WTC11 (cell line): Measurements from ENCODE around the gene GLB1L3. TPM values are rescaled to one million over a fixed set of nuclear protein-coding genes. Genes with fewer than 3 reads are reported as not detected.
"Not testable (repeated sequence)": the region's sequence is repeated elsewhere in the genome, so short reads cannot be mapped to it uniquely, and the experiment has no call there.

Source experiments
- ATAC-seq: fragments of 200-7000 bp; cut with Tn5 transposase; 2 replicates; pipeline ENCODE4 v1.10.0; 2021; ENCODE audit warnings: mild to moderate bottlenecking, moderate library complexity
- CTCF ChIA-PET: fragments of 300-600 bp; sonication (Branson Sonifier 250); formaldehyde crosslinking; loops from one replicate; lab custom pipeline; 2021; ENCODE audit warnings: antibody characterized with exemption; lab: Charles Lee
- POLR2A ChIA-PET: fragments of 350-600 bp; sonication (Branson Sonifier 250); formaldehyde crosslinking; loops from one replicate; lab custom pipeline; 2021; ENCODE audit warnings: antibody characterized with exemption; lab: Charles Lee
- DNase-seq: peaks from one replicate; pipeline ENCODE4 v3.0.0; 2021; ENCODE audit warnings: low spot score
- H3K27ac Mint-ChIP-seq: 2 replicates; pipeline ENCODE4 v1.8.0; 2021; ENCODE audit warnings: mixed read lengths
- H3K27me3 Mint-ChIP-seq: 2 replicates; pipeline ENCODE4 v1.8.0; 2021; ENCODE audit warnings: low read depth, mild to moderate bottlenecking, moderate library complexity, mixed read lengths
- H3K36me3 Mint-ChIP-seq: 2 replicates; pipeline ENCODE4 v1.8.0; 2021; ENCODE audit warnings: mixed read lengths
- H3K4me1 Mint-ChIP-seq: 2 replicates; pipeline ENCODE4 v1.8.0; 2022; ENCODE audit warnings: mixed read lengths
- H3K4me3 Mint-ChIP-seq: 2 replicates; pipeline ENCODE4 v1.8.0; 2021; ENCODE audit warnings: mild to moderate bottlenecking, moderate library complexity, mixed read lengths
- H3K9me3 Mint-ChIP-seq: 2 replicates; pipeline ENCODE4 v1.8.0; 2021; ENCODE audit warnings: mixed read lengths
- AR ChIP-seq: fragments of 250-450 bp; sonication (Bioruptor Pico); IDR thresholded peaks from 2 replicates; pipeline ENCODE4 v1.9.0; 2021; ENCODE audit warnings: mild to moderate bottlenecking
- ERG ChIP-seq: fragments of 250-450 bp; sonication (Bioruptor Pico); IDR thresholded peaks from 2 replicates; pipeline ENCODE4 v1.8.0; 2021; ENCODE audit warnings: mild to moderate bottlenecking
- ETV6 ChIP-seq: sonication (generic); formaldehyde crosslinking; IDR thresholded peaks from 2 replicates; pipeline ENCODE4 v1.8.1; 2022; ENCODE audit warnings: mild to moderate bottlenecking, missing genetic modification reagents
- FOXJ3 ChIP-seq: sonication (generic); formaldehyde crosslinking; IDR thresholded peaks from 2 replicates; pipeline ENCODE4 v1.9.0; 2021; ENCODE audit warnings: missing genetic modification reagents, mild to moderate bottlenecking, borderline replicate concordance
- HMGXB4 ChIP-seq: sonication (generic); formaldehyde crosslinking; IDR thresholded peaks from 2 replicates; pipeline ENCODE4 v1.8.1; 2023; ENCODE audit warnings: mild to moderate bottlenecking, moderate library complexity, missing genetic modification reagents
- IRF2 ChIP-seq: sonication (generic); formaldehyde crosslinking; IDR thresholded peaks from 2 replicates; pipeline ENCODE4 v1.8.0; 2022; ENCODE audit warnings: low read depth, missing genetic modification reagents, borderline replicate concordance
- PREB ChIP-seq: sonication (generic); formaldehyde crosslinking; IDR thresholded peaks from 2 replicates; pipeline ENCODE4 v1.8.1; 2022; ENCODE audit warnings: mild to moderate bottlenecking, missing genetic modification reagents, moderate library complexity, borderline replicate concordance
- SOX15 ChIP-seq: fragments of 250-450 bp; sonication (Bioruptor Pico); IDR thresholded peaks from 2 replicates; pipeline ENCODE4 v1.9.0; 2021; ENCODE audit warnings: mild to moderate bottlenecking
- USF2 ChIP-seq: sonication (generic); formaldehyde crosslinking; IDR thresholded peaks from 2 replicates; pipeline ENCODE4 v1.8.1; 2023; ENCODE audit warnings: mild to moderate bottlenecking, missing genetic modification reagents, moderate library complexity
- ZNF121 ChIP-seq: sonication (generic); formaldehyde crosslinking; IDR thresholded peaks from 2 replicates; pipeline ENCODE4 v1.8.0; 2023; ENCODE audit warnings: missing genetic modification reagents
- ZNF232 ChIP-seq: sonication (generic); formaldehyde crosslinking; IDR thresholded peaks from 2 replicates; pipeline ENCODE4 v1.8.0; 2022; ENCODE audit warnings: mild to moderate bottlenecking, missing genetic modification reagents
- ZNF396 ChIP-seq: fragments of 250-450 bp; sonication (Bioruptor Pico); IDR thresholded peaks from 2 replicates; pipeline ENCODE4 v1.8.0; 2021; ENCODE audit warnings: mild to moderate bottlenecking, moderate library complexity, borderline replicate concordance
- ZNF416 ChIP-seq: fragments of 250-450 bp; sonication (Bioruptor Pico); IDR thresholded peaks from 2 replicates; pipeline ENCODE4 v1.9.0; 2021; ENCODE audit warnings: mild to moderate bottlenecking, inconsistent platforms
- total RNA-seq: library from RNA; stranded (reverse); gene quantifications from 3 replicates; pipeline ENCODE4 v1.2.3, GENCODE V29; 2021
- TF ChIP-seq, protein P1 (sequence below): sonication (generic); formaldehyde crosslinking; IDR thresholded peaks from 2 replicates; pipeline ENCODE4 v1.8.1; 2022; ENCODE audit warnings: mild to moderate bottlenecking, moderate library complexity, missing genetic modification reagents
- TF ChIP-seq, protein P2 (sequence below): sonication (generic); formaldehyde crosslinking; conservative IDR thresholded peaks from 2 replicates; pipeline ENCODE4 v1.8.1; 2022; ENCODE audit warnings: mild to moderate bottlenecking, missing genetic modification reagents

GLB1L3 gene
- total RNA-seq, 1 experiment from 2014 or later, result 50.2 TPM

DNA sequence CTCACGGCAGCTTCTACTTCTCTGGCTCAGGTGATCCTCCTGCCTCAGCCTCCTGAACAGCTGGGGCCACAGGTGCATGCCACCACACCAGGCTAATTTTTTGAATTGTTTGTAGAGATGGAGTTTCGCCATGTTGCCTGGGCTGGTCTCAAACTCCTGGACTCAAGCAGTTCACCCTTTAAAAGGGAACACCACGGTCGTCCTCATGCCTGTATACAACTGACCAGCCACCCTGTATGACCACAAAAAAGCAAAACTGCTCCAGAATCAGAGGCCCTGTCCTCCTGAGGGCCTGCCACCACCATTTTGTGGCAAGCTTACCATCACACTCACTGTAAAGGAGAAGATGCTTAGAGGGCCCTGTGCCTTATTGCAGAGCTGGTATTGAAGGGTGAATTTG lies 2.2 kb downstream of the GLB1L3 start:
- H3K4me1 Mint-ChIP-seq, result peaks cover 41% of the 10 kb centered on the region
- DNase-seq (no peak), ATAC-seq (no peak)
- H3K27ac Mint-ChIP-seq, result no peak overlapping the region
- TF ChIP-seq, protein P1, sequence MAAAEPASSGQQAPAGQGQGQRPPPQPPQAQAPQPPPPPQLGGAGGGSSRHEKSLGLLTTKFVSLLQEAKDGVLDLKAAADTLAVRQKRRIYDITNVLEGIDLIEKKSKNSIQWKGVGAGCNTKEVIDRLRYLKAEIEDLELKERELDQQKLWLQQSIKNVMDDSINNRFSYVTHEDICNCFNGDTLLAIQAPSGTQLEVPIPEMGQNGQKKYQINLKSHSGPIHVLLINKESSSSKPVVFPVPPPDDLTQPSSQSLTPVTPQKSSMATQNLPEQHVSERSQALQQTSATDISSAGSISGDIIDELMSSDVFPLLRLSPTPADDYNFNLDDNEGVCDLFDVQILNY (CRISPR knock-in tag), result no peak
- TF ChIP-seq HMGXB4 (no peak), USF2 (CRISPR knock-in tag) (no peak)
- no peaks in the 10 kb centered on the region for H3K9me3 Mint-ChIP-seq
- H3K4me3 Mint-ChIP-seq, result peak overlapping the region; percentile 96
- H3K27me3 Mint-ChIP-seq, result no peaks in the 10 kb centered on the region
- H3K36me3 Mint-ChIP-seq, result peaks cover 31% of the 10 kb centered on the region
- ChIA-PET POLR2A (no interaction called here), CTCF (interaction anchor here (0.9 to 4.5 kb wide), 2 partner anchors 10 to 14 kb away, joined by 3 to 57 read pairs; no protein-coding TSS in a partner anchor)

- H3K27me3 Mint-ChIP-seq, H3K4me3 Mint-ChIP-seq, CTCF ChIA-PET, H3K27ac Mint-ChIP-seq, DNase-seq, H3K9me3 Mint-ChIP-seq, ATAC-seq: not testable (repeated sequence)
- H3K36me3 Mint-ChIP-seq, result peaks cover 56% of the 10 kb centered on the region
- POLR2A ChIA-PET, result interaction anchor here (1.0 kb wide), 1 partner anchor 8 kb away, joined by 3 read pairs; no protein-coding TSS in a partner anchor
- H3K4me1 Mint-ChIP-seq, result peaks cover 28% of the 10 kb centered on the region
Observed at GRCh38 chr11:134281635-134282034, 5.5 kb downstream of the GLB1L3 start.

DNA sequence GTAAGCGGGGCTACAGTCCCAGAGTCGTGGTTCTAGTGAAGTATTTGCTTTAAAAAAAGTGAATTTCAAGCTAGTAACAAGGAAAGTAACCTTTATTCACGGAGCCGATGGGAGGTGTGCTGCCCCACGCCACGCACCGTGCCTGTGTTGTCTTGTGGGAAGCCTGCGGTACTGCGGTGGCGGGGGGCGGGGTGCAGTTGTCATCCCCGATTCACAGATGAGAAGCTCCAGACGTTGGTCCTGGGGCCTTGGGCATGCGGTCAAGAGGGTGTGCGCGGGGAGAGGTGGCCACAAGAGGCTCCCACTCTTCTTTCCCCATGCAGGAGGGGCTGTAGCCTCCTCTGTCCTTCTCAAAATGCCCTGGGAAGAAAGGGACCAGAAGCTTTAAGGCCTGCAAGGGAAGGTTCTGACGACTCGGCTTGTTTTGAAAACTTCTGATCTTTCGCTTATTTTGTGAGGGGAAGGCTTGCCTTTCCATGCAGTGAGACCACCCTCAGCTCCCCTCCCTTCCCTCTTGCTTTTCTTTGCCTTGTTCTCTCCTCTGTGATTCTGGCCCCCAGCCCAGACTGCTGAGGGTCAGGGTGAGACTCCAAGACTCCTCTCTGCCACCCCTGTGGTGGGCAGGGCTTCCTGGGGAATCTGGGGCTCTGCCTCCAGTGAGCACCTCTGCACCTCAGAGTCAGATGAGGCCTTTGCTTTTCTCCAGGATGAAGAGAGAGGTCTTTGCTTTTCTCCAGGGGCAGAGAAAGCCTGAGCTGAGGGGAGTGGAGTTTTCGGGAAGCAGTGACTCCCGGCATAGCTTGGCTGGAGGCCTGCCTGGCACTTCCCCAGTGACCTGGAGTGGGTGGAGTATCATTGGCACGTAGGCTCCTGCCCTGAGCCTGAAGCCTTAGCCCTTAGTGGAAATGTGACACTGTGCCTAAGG lies 6.2 kb downstream of the GLB1L3 start:
- ChIA-PET CTCF (interaction anchor here (0.6 kb wide), 1 partner anchor 9 kb away, joined by 3 read pairs; no protein-coding TSS in a partner anchor), POLR2A (interaction anchor here (1.0 kb wide), 1 partner anchor 9 kb away, joined by 3 read pairs; no protein-coding TSS in a partner anchor)
- no peak for ATAC-seq
- DNase-seq, result no peak
- H3K9me3 Mint-ChIP-seq, result no peaks in the 10 kb centered on the region
- H3K27me3 Mint-ChIP-seq, result no peaks in the 10 kb centered on the region
- H3K27ac Mint-ChIP-seq, result no peak overlapping the region
- peaks cover 59% of the 10 kb centered on the region for H3K36me3 Mint-ChIP-seq
- H3K4me1 Mint-ChIP-seq, result peaks cover 26% of the 10 kb centered on the region
- no peak overlapping the region for H3K4me3 Mint-ChIP-seq
- no peak for TF ChIP-seq ZNF121 (CRISPR knock-in tag)
- no peak for TF ChIP-seq ZNF232
- TF ChIP-seq, protein P2, sequence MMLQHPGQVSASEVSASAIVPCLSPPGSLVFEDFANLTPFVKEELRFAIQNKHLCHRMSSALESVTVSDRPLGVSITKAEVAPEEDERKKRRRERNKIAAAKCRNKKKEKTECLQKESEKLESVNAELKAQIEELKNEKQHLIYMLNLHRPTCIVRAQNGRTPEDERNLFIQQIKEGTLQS (CRISPR knock-in tag), result no peak
- TF ChIP-seq PREB (CRISPR knock-in tag), result no peak
- TF ChIP-seq ZNF396, result no peak
- no peak for TF ChIP-seq FOXJ3 (CRISPR knock-in tag)

DNA sequence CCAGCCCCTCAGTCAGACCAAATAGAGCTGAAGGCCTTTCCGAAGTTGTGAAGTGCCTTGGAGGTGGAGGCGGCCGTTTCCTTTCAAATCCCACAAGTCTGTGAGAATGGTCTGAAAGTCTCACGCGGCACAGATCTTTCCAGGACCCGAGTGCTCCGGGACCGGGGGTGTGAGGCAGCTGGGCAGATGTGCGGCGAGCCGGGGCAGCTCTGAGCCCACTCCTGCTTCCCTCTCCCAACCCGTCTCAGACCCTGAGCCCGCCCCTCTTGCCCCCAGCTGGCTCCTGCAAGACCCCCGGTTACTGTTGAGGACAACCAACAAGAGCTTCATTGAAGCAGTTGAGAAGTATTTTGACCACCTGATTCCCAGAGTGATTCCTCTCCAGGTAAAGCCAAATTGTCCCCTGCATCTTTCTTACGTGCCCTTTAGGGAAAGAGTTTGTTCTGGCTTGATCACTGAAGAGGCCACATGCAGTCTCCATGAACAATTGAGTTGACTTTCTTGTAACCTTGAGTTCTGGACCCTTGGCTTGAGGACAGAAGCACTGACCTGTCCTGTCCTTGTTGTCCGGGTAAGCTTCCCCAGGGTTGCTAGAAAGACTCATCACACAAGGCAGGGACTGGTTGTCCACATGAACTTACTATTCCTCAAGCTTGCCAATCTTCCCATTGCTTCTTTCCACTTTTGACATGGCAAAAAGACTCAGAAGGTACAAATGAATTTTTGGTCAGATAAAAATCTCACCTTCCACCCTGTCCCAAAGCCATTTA lies 7.5 kb downstream of the GLB1L3 start:
- no peak overlapping the region for H3K27ac Mint-ChIP-seq
- ATAC-seq, result no peak
- peaks cover 27% of the 10 kb centered on the region for H3K4me1 Mint-ChIP-seq
- CTCF ChIA-PET, result interaction anchor here (0.5 kb wide), 1 partner anchor 253 kb away, joined by 3 read pairs; no protein-coding TSS in a partner anchor
- H3K4me3 Mint-ChIP-seq, result no peak overlapping the region
- POLR2A ChIA-PET, result no interaction called here
- TF ChIP-seq ETV6 (CRISPR knock-in tag) (no peak), AR (no peak), ERG (CRISPR knock-in tag) (no peak), SOX15 (CRISPR knock-in tag) (no peak), IRF2 (CRISPR knock-in tag) (no peak), ZNF416 (CRISPR knock-in tag) (no peak)
- H3K27me3 Mint-ChIP-seq, result no peaks in the 10 kb centered on the region
- peaks cover 56% of the 10 kb centered on the region for H3K36me3 Mint-ChIP-seq
- no peak for DNase-seq
- H3K9me3 Mint-ChIP-seq, result no peaks in the 10 kb centered on the region
